GM21717 (cell line): ENCODE measurements around the gene AMD1.

ENCODE experiments used
- ATAC-seq: cut with Tn5 transposase; IDR thresholded peaks from one replicate; pipeline ENCODE4 v1.9.1; 2021; ENCODE audit warnings: mild to moderate bottlenecking, moderate library complexity; ENCODE audit not compliant: unreplicated experiment

AMD1 gene

GRCh38 chr6:110934381-110934898, 59.9 kb downstream of the AMD1 start:
- ATAC-seq = no peak

GRCh38 chr6:110935171-110935570, 60.6 kb downstream of the AMD1 start:
- no peak for ATAC-seq

- ATAC-seq = no peak
Observed at GRCh38 chr6:110938171-110938570, 63.6 kb downstream of the AMD1 start.

GRCh38 chr6:110939429-110940200, 65.0 kb downstream of the AMD1 start:
- ATAC-seq = no peak

- peak; percentile 99 for ATAC-seq
Observed at GRCh38 chr6:110944681-110945151, 70.1 kb downstream of the AMD1 start.
